Activated T-cell treated with anti-CD3 and anti-CD28 coated beads, Interleukin-2, amount 50 U/mL, for 4 hours (primary cell): ENCODE results near the gene MILR1. TPM values are rescaled to one million over a fixed set of nuclear protein-coding genes. Genes with fewer than 3 reads are reported as not detected.

Experiments
- ATAC-seq, 2 donors: fragments of 200-7000 bp; cut with Tn5 transposase; one replicate each; pipeline ENCODE4 v1.10.0; 2021
- DNase-seq: peaks from one replicate; pipeline ENCODE4 v3.0.0-alpha.2; 2020
- H3K27me3 Mint-ChIP-seq: one replicate; pipeline ENCODE4 v1.8.0; 2021; ENCODE audit warnings: low read depth, mixed read lengths
- H3K36me3 Mint-ChIP-seq: one replicate; pipeline ENCODE4 v1.8.0; 2022; ENCODE audit warnings: mixed read lengths; ENCODE audit not compliant: insufficient read depth
- H3K4me1 Mint-ChIP-seq: one replicate; pipeline ENCODE4 v1.8.0; 2021; ENCODE audit warnings: low read depth, mixed read lengths
- H3K4me3 Mint-ChIP-seq: one replicate; pipeline ENCODE4 v1.8.0; 2021; ENCODE audit warnings: mild to moderate bottlenecking, moderate library complexity, mixed read lengths
- H3K9me3 Mint-ChIP-seq: one replicate; pipeline ENCODE4 v1.8.0; 2021; ENCODE audit warnings: mixed read lengths
- total RNA-seq, 3 donors: library from RNA; stranded (reverse); gene quantifications; one replicate each; pipeline ENCODE4 v1.2.1, GENCODE V29; 2021

The MILR1 gene
- total RNA-seq, 3 donors from 2014 or later: not detected

- H3K4me1 Mint-ChIP-seq: peaks cover 83% of the 10 kb centered on the region
- H3K4me3 Mint-ChIP-seq: peak overlapping the region; percentile 50
- ATAC-seq (no peak), DNase-seq (no peak)
- H3K36me3 Mint-ChIP-seq: peaks cover 67% of the 10 kb centered on the region
- no peaks in the 10 kb centered on the region for H3K27me3 Mint-ChIP-seq
- H3K9me3 Mint-ChIP-seq: no peaks in the 10 kb centered on the region
Measured at GRCh38 chr17:64498308-64499203, 49.6 kb downstream of the MILR1 start.

DNA sequence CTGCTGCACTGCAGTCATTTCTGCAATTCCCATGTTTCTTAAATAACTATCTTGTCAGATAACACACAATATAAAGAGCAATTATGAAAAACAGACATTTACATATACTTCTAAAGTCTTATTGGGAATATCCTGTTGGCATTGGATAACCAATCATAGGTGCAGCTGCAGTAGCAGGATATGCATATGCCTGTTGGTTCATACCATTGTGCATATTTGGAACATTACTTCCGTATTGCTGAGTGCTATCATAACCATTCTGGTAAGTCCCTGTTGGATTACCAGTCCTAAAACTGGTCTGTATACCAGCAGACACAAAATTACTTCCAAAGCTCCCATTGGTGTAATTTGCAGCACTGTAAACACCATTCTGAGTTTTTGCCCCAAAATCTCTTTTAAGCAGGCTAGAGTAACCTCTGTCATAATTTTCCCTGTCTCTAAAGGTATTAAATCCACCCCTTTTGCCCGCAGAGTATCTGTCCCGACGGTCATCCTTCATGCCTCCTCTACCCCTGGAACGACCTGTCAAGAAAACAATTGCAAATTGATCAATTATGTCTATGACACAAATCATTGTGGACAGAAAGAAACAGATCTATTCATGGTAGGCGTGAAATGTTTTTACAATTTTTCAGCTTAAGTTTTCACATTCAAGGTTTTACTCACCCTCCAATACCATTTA, 51.0 kb downstream of the MILR1 start:
- no peak for DNase-seq
- no peaks in the 10 kb centered on the region for H3K9me3 Mint-ChIP-seq
- peaks cover 82% of the 10 kb centered on the region for H3K4me1 Mint-ChIP-seq
- peaks cover 71% of the 10 kb centered on the region for H3K36me3 Mint-ChIP-seq
- no peaks in the 10 kb centered on the region for H3K27me3 Mint-ChIP-seq
- no peak for ATAC-seq
- no peak overlapping the region for H3K4me3 Mint-ChIP-seq

DNA sequence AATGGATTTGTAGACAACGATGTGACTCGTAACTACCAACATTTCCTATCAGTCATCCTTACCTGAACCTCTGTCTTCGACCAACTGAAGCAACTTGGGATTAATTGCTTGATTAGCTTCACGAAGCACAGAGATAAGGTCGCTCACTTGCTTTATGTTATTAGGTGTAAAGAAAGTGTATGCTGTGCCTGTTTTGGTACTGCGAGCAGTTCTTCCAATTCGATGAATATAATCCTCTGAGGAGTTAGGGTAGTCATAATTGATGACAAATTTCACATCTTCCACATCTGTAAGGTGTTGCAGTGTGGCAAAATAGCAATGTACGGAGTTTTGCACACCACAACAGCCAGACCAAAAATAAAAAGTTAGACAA, 51.6 kb downstream of the MILR1 start:
- H3K36me3 Mint-ChIP-seq: peaks cover 75% of the 10 kb centered on the region
- H3K9me3 Mint-ChIP-seq: no peaks in the 10 kb centered on the region
- H3K27me3 Mint-ChIP-seq: no peaks in the 10 kb centered on the region
- H3K4me3 Mint-ChIP-seq: peak overlapping the region; percentile 42
- H3K4me1 Mint-ChIP-seq: peaks cover 79% of the 10 kb centered on the region
- DNase-seq: no peak
- ATAC-seq: no peak

DNA sequence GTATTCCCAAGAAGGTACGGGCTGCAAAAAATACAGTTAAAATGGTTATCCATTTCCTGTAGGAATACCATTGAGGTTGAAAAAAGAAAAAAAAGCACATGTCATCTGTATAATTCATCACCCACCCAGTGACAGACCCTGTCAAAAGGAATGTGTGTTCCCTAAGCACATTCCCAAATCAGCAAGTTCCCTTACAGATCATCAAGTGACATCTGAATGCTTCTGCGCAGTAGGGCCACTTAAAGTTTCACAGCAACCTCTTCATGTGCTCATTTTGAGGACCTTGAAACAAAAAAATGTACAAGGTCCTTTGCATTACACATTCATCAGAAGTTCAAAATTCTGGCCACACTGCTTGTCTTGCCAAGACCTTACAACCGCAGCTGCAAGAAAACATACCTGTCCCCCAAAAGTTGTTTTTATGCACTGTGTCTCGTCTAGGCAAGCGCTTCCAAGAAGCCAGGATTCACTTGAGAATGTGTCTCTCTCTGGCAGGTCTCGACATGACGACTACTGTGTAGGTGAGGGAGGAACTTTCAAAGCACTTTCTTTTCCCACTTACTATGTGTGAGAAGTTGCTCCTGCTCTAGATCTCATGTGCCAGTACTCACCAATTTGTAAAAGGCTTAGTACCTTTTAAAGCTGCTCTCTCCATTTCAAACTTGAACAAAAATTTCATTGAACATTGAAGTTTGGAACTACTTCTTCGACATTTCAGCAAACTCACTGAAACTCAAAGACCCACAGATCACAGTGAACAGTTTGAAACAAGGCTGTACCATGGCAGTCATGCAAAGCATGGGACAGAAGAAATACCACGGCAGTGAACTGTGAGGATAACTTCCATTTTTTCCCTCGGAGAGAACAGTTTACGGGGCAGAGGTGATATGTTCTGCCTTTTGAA, 52.2 kb downstream of the MILR1 start:
- Mint-ChIP-seq H3K27me3 (no peaks in the 10 kb centered on the region), H3K4me3 (peak overlapping the region; percentile 42), H3K9me3 (no peaks in the 10 kb centered on the region), H3K36me3 (peaks cover 78% of the 10 kb centered on the region), H3K4me1 (peaks cover 75% of the 10 kb centered on the region)
- ATAC-seq (no peak), DNase-seq (no peak)

GRCh38 chr17:64502021-64502420, 53.1 kb downstream of the MILR1 start:
- Mint-ChIP-seq H3K4me1 (peaks cover 72% of the 10 kb centered on the region), H3K9me3 (no peaks in the 10 kb centered on the region), H3K27me3 (no peaks in the 10 kb centered on the region), H3K4me3 (peak overlapping the region; percentile 31), H3K36me3 (peaks cover 78% of the 10 kb centered on the region)
- DNase-seq (no peak), ATAC-seq (no peak)

- H3K4me1 Mint-ChIP-seq: peaks cover 72% of the 10 kb centered on the region
- ATAC-seq: no peak
- H3K27me3 Mint-ChIP-seq: no peaks in the 10 kb centered on the region
- H3K9me3 Mint-ChIP-seq: no peaks in the 10 kb centered on the region
- peak overlapping the region; percentile 100 for H3K4me3 Mint-ChIP-seq
- peaks cover 72% of the 10 kb centered on the region for H3K36me3 Mint-ChIP-seq
- DNase-seq: no peak
Measured at GRCh38 chr17:64502809-64503208, 53.9 kb downstream of the MILR1 start.

DNA sequence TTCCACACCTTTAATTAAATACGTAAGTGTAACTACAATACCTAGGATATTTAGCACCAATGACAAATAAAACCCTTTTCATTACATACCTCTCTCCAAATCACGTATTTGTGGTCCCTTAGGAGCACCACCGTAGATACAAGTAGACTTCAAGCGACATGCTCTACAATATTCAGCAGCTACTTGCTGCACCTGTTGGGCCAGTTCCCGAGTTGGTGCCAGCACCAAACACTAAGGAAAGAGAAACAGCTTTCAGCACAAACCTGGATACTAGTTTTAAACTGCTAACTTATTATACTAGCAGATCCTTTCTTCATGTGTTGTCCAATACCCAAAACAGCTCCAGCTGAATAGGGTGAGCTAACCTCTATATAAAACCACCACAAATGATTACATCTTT, 54.4 kb downstream of the MILR1 start:
- Mint-ChIP-seq H3K4me1 (peaks cover 71% of the 10 kb centered on the region), H3K4me3 (peak overlapping the region; percentile 100), H3K27me3 (no peaks in the 10 kb centered on the region), H3K9me3 (no peaks in the 10 kb centered on the region), H3K36me3 (peaks cover 68% of the 10 kb centered on the region)
- DNase-seq (no peak), ATAC-seq (no peak)

DNA sequence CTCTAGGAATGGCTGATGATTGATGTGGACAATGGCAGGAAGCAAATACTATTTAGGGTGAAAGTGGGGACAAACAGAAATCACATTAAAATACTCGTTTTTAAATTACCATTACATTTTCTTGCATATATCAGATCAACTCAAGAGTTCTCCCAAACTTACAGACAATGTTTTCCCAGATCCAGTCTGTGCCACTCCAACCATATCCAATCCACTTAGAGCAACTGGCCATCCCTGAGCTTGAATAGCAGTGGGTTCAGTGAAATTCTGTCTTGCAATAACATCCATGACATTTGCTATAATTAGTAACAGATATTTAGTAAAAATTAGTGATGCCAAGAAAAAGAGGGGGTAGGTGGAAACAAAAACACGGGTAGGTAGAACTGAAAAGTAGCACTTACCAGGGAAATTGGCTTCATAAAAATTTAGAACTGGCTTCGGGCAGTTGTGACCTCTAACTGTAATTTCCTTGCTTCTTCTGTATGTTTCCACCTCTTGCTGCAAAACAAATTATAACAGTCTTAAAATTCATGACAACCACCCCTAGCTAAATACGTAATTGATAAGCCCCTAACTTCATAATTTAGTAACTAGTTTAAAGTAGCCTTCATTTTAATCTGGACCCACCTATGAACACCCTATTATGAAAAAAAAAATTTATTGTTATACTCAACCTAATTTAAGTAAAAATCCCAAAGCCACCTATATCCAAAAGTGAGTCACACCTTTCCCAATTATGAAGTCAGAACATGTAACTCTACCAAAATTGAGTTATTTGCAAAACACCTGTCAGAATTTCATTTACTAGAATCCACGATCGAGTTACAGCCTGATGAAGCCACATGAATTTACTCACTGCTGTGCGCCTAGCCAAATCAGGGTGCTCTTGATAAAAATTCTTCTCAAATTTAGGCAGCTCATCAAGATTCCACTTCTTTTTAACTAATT, 55.2 kb downstream of the MILR1 start:
- Mint-ChIP-seq H3K9me3 (no peaks in the 10 kb centered on the region), H3K36me3 (peaks cover 64% of the 10 kb centered on the region), H3K27me3 (no peaks in the 10 kb centered on the region), H3K4me3 (peak overlapping the region; percentile 100), H3K4me1 (peaks cover 71% of the 10 kb centered on the region)
- ATAC-seq (no peak), DNase-seq (no peak)

- DNase-seq: no peak
Measured at GRCh38 chr17:64504769-64505339, 55.9 kb downstream of the MILR1 start.

DNA sequence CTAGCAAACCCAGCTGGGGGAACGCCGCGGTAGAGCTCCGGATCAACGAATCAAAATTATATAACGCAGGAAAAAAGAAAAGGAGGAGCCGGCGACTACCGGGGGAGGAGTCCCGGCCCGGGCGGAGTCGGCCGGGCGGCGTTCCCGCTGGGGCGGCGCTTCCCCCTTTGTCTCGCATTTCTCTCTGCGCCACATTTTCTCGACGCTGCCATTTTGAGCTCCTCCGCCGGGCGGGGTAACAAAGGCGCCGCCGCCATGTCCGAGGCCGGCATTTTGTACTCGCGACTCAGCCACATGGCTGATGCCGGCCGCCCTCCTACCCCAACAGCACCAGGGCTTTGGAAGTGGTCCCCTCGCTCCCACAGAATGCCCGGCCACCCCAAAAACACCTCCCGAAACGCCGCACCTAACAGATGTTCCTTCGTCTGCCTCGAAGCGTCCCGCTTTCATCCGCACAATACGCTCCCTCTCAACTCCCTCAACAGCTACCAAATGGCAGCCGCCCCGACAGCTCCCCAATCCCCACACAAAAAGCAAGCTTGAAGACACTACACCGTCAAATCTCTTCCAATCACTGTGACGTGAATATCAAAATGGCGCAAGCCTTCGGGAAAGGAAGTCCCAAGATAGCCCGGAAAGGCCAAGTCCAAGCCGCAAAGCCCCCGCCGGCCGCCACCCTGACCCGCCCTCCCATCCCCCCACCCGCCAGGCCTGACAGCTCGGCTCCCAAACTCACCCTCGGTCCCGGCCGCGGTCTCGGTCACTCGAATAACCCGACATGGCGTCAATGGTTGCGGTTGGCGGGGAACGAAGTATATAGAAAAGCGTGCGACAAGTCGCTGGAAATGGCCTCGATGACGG, 56.7 kb downstream of the MILR1 start:
- peak overlapping the region; percentile 100 for H3K4me3 Mint-ChIP-seq
- DNase-seq (peak; percentile 80), ATAC-seq (peak; percentile 37 to 46)
- peaks cover 54% of the 10 kb centered on the region for H3K36me3 Mint-ChIP-seq
- no peaks in the 10 kb centered on the region for H3K9me3 Mint-ChIP-seq
- no peaks in the 10 kb centered on the region for H3K27me3 Mint-ChIP-seq
- H3K4me1 Mint-ChIP-seq: peaks cover 60% of the 10 kb centered on the region

More at GRCh38 chr17:64504769-64505339, 55.9 kb downstream of the MILR1 start:
- no peak for ATAC-seq
- H3K27me3 Mint-ChIP-seq: no peaks in the 10 kb centered on the region
- no peaks in the 10 kb centered on the region for H3K9me3 Mint-ChIP-seq
- peaks cover 65% of the 10 kb centered on the region for H3K4me1 Mint-ChIP-seq
- H3K36me3 Mint-ChIP-seq: peaks cover 59% of the 10 kb centered on the region
- H3K4me3 Mint-ChIP-seq: peak overlapping the region; percentile 100

DNA sequence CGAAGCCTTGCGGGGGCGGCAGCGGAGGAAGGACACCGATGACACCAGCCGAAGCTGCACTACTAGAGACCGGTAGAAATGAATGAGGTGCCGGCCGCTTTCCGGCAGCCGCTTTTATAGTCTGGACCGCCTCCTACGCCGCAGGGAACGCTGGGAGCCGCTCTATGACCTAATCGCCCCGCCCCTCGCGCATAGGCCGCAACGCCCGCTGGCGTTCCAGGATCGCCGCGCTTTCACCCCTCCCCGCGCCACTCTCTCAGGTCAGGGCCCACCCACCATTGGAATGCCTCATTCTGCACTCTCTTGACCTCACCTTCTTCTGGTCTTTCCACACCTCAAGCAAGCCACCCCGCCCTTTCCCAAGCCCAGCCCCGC, 57.3 kb downstream of the MILR1 start, which contains the start of gene DDX5:
DDX5 (minus strand) TSS at position 89 of the 375 bp plus-strand sequence. CDS start 170 bp downstream, outside the sequence.
- peak; percentile 69 to 71 for ATAC-seq
- Mint-ChIP-seq H3K27me3 (no peaks in the 10 kb centered on the region), H3K36me3 (peaks cover 52% of the 10 kb centered on the region), H3K9me3 (no peaks in the 10 kb centered on the region), H3K4me3 (peak within 1 kb of the TSS; percentile 100), H3K4me1 (peaks cover 54% of the 10 kb centered on the region)
- DNase-seq: peak; percentile 99
